GM21825 (cell line): ENCODE results near the gene RRAGC.
A peak's percentile ranks its signal among the peaks of the same experiment; 100 is the strongest.
"Not testable (repeated sequence)": the region's sequence is repeated elsewhere in the genome, so short reads cannot be mapped to it uniquely, and the experiment has no call there.

Experiments
- ATAC-seq: cut with Tn5 transposase; IDR thresholded peaks from one replicate; pipeline ENCODE4 v1.9.1; 2021; ENCODE audit warnings: mild to moderate bottlenecking, moderate library complexity; ENCODE audit not compliant: unreplicated experiment

Gene RRAGC

GRCh38 chr1:38817267-38818174 is 42.1 kb downstream of the RRAGC start:
- no peak for ATAC-seq

- peak; percentile 81 for ATAC-seq
These were observed 43.5 kb downstream of the RRAGC start for GRCh38 chr1:38815903-38816627.

- no peak for ATAC-seq
These were observed 44.5 kb downstream of the RRAGC start for GRCh38 chr1:38814984-38815464.

- no peak for ATAC-seq
These were observed 45.1 kb downstream of the RRAGC start for GRCh38 chr1:38814444-38814983.

- ATAC-seq, result no peak
These were observed 46.6 kb downstream of the RRAGC start for GRCh38 chr1:38812981-38813380.

- not testable (repeated sequence) for ATAC-seq
These were observed 48.1 kb downstream of the RRAGC start for GRCh38 chr1:38811466-38811865.

GRCh38 chr1:38806090-38806489 is 53.5 kb downstream of the RRAGC start:
- no peak for ATAC-seq

GRCh38 chr1:38805036-38805435 is 54.5 kb downstream of the RRAGC start:
- ATAC-seq, result no peak

GRCh38 chr1:38804062-38804886 is 55.3 kb downstream of the RRAGC start:
- no peak for ATAC-seq

GRCh38 chr1:38803647-38804046 is 55.9 kb downstream of the RRAGC start:
- ATAC-seq, result no peak

GRCh38 chr1:38800720-38801671 is 58.6 kb downstream of the RRAGC start:
- no peak for ATAC-seq

GRCh38 chr1:38793299-38793698 is 66.3 kb downstream of the RRAGC start:
- no peak for ATAC-seq

GRCh38 chr1:38791892-38792291 is 67.7 kb downstream of the RRAGC start:
- no peak for ATAC-seq

GRCh38 chr1:38791164-38791515 is 68.4 kb downstream of the RRAGC start:
- no peak for ATAC-seq

GRCh38 chr1:38790422-38791163 is 69.0 kb downstream of the RRAGC start:
- ATAC-seq, result no peak

- ATAC-seq, result no peak
These were observed 69.9 kb downstream of the RRAGC start for GRCh38 chr1:38789498-38790169.

- ATAC-seq, result no peak
These were observed 70.9 kb downstream of the RRAGC start for GRCh38 chr1:38788341-38789336.
